Panc1 (cell line): ENCODE results near the gene TBKBP1.

Experiments used
- POLR2AphosphoS5 ChIP-seq: IDR thresholded peaks from 2 replicates; pipeline ENCODE4 v1.6.1; 2012; ENCODE audit warnings: mild to moderate bottlenecking, low read depth, low read length, moderate library complexity
- REST ChIP-seq, 2 experiments: IDR thresholded peaks; 2 replicates each; pipeline ENCODE4 v1.6.1; 2011 to 2012; ENCODE audit warnings: low read depth in 2 of 2, control low read depth in 1 of 2, low read length in 1 of 2, mild to moderate bottlenecking in 1 of 2, moderate library complexity in 1 of 2; ENCODE audit not compliant: insufficient read depth in 1 of 2
- SIN3A ChIP-seq: IDR thresholded peaks from 2 replicates; pipeline ENCODE4 v1.6.1; 2012; ENCODE audit warnings: low read depth, mild to moderate bottlenecking, low read length, moderate library complexity, borderline replicate concordance; ENCODE audit not compliant: insufficient read depth
- TCF7L2 ChIP-seq: IDR thresholded peaks from 2 replicates; pipeline ENCODE4 v1.6.1; 2011; ENCODE audit warnings: mild to moderate bottlenecking, low read depth, low read length, inconsistent platforms
- TF ChIP-seq, protein P1 (sequence below): fragments of 450-650 bp; IDR thresholded peaks from 2 replicates; pipeline ENCODE4 v1.5.1; 2017; ENCODE audit warnings: mild to moderate bottlenecking

DNA sequence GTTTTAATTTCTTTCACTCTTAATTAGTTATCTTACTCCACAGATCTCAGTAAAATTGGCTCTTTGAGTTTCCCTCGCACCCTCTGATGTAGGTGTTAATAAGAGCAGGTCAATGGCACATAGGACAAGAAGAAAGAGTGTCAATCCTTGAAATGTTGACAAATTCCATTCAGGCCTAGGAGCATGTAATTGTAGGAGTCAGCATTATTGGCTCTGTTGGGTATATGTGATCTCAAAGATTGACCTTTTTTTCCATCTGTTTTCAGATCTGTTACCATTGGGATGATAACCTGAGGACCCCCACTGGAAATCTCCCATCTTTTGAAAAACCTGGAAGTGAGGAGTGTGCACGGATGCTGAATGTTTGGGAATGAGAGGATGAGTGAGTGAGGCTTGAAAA, 11.8 kb upstream of the TBKBP1 start:
- TF ChIP-seq, protein P1, sequence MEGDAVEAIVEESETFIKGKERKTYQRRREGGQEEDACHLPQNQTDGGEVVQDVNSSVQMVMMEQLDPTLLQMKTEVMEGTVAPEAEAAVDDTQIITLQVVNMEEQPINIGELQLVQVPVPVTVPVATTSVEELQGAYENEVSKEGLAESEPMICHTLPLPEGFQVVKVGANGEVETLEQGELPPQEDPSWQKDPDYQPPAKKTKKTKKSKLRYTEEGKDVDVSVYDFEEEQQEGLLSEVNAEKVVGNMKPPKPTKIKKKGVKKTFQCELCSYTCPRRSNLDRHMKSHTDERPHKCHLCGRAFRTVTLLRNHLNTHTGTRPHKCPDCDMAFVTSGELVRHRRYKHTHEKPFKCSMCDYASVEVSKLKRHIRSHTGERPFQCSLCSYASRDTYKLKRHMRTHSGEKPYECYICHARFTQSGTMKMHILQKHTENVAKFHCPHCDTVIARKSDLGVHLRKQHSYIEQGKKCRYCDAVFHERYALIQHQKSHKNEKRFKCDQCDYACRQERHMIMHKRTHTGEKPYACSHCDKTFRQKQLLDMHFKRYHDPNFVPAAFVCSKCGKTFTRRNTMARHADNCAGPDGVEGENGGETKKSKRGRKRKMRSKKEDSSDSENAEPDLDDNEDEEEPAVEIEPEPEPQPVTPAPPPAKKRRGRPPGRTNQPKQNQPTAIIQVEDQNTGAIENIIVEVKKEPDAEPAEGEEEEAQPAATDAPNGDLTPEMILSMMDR, result no peak
- TF ChIP-seq TCF7L2 (no peak), POLR2AphosphoS5 (no peak), SIN3A (no peak), REST (IDR thresholded peaks at IDR 0.05; ENCODE audit: insufficient read depth in 1 of 2, low read depth in 2 of 2, low read length in 1 of 2) (no peak)
